ENCODE data around the gene IKBKG.

- TF ChIP-seq EP300 (IDR thresholded peaks at IDR 0.05) (no peak), CTCF (IDR thresholded peaks at IDR 0.05) (no peak), POLR2AphosphoS5 (IDR thresholded peaks at IDR 0.05) (no peak), POLR2A (IDR thresholded peaks at IDR 0.05) (no peak)
Measured at GRCh38 chrX:154596290-154596929, 49.0 kb downstream of the IKBKG start.
